PFSK-1 (cell line): ENCODE results near the gene FMO2.

ENCODE experiments used
- FOXP2 ChIP-seq: optimal IDR thresholded peaks from 2 replicates; pipeline ENCODE3; 2011; ENCODE audit warnings: borderline replicate concordance, control low read depth, inconsistent platforms; ENCODE audit not compliant: insufficient read depth; ENCODE audit errors: extremely low read length, extremely low read depth
- POLR2AphosphoS5 ChIP-seq: IDR thresholded peaks from 2 replicates; pipeline ENCODE4 v1.6.1; 2012; ENCODE audit warnings: low read depth, mild to moderate bottlenecking, control low read depth, low read length, moderate library complexity
- SIN3A ChIP-seq: IDR thresholded peaks from 2 replicates; pipeline ENCODE4 v1.6.1; 2012; ENCODE audit warnings: mild to moderate bottlenecking, low read length, moderate library complexity, borderline replicate concordance; ENCODE audit not compliant: insufficient read depth
- TAF1 ChIP-seq: IDR thresholded peaks from 2 replicates; pipeline ENCODE4 v1.6.1; 2012; ENCODE audit warnings: low read length, control low read depth, borderline replicate concordance; ENCODE audit not compliant: insufficient read depth
- TF ChIP-seq, protein P1 (sequence below), 2 experiments: IDR thresholded peaks; 2 replicates each; pipeline versions ENCODE4 v1.6.1 to v1.8.0; 2011 to 2012; ENCODE audit warnings: low read depth in 2 of 2, low read length in 2 of 2, control low read depth in 1 of 2, inconsistent platforms in 1 of 2, mild to moderate bottlenecking in 1 of 2, moderate library complexity in 1 of 2; ENCODE audit not compliant: insufficient read depth in 1 of 2

Gene FMO2

DNA sequence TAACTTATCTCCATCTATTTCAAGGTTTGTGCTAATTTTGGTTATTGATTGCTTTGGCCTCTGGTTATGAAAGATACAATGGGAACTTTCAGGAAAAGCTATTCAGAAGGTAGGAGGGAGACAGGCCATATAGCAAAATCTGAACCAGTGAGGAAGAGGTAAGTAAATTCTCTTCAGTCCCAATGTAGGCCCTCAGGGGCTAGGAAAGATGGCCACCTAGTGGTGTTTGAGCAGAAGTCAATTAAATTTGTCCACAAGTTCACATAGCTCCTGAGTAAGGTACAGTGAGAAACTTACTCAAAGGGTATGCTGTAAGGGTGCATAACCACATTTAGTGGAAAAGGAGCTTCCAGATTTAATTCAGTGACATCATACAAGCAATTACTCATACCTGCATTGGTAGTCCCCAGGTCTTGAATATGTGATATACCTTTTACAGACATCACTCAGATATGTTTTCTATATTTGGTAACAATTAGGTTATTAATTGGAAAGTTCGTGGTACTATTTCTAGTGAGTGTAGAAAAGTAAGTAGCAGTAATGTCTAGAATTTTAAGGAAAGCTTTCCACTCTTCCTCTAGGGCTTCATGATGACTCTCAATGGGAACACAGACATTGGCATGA is 41.8 kb downstream of the FMO2 start:
- TF ChIP-seq TAF1 (no peak), FOXP2 (no peak), POLR2AphosphoS5 (no peak), SIN3A (no peak)
- TF ChIP-seq, protein P1, sequence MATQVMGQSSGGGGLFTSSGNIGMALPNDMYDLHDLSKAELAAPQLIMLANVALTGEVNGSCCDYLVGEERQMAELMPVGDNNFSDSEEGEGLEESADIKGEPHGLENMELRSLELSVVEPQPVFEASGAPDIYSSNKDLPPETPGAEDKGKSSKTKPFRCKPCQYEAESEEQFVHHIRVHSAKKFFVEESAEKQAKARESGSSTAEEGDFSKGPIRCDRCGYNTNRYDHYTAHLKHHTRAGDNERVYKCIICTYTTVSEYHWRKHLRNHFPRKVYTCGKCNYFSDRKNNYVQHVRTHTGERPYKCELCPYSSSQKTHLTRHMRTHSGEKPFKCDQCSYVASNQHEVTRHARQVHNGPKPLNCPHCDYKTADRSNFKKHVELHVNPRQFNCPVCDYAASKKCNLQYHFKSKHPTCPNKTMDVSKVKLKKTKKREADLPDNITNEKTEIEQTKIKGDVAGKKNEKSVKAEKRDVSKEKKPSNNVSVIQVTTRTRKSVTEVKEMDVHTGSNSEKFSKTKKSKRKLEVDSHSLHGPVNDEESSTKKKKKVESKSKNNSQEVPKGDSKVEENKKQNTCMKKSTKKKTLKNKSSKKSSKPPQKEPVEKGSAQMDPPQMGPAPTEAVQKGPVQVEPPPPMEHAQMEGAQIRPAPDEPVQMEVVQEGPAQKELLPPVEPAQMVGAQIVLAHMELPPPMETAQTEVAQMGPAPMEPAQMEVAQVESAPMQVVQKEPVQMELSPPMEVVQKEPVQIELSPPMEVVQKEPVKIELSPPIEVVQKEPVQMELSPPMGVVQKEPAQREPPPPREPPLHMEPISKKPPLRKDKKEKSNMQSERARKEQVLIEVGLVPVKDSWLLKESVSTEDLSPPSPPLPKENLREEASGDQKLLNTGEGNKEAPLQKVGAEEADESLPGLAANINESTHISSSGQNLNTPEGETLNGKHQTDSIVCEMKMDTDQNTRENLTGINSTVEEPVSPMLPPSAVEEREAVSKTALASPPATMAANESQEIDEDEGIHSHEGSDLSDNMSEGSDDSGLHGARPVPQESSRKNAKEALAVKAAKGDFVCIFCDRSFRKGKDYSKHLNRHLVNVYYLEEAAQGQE (IDR thresholded peaks at IDR 0.05; ENCODE audit: insufficient read depth in 1 of 2, low read depth in 2 of 2, low read length in 2 of 2) = no peak

DNA sequence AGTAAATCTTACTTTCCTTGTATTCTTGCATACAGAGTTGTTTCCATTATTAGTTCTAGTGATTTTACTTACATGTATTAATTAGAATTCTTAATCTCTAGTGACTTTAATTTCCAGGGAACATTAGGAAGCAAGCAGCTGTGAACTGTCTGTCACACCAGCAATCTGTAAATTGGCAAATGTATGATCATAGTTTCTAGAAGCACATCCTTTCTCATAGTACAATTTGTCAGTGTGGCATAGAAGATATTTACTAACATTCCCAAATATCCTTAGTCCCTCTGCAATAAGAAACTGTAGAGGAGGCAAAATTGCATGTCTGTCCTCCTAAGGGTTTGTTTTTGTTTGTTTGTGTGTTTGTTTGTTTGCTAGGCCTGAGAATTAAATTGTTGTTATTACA is 46.2 kb downstream of the FMO2 start:
- no peak for TF ChIP-seq TAF1
- TF ChIP-seq POLR2AphosphoS5 = no peak
- TF ChIP-seq, protein P1 (IDR thresholded peaks at IDR 0.05; ENCODE audit: insufficient read depth in 1 of 2, low read depth in 2 of 2, low read length in 2 of 2) = no peak
- no peak for TF ChIP-seq FOXP2
- TF ChIP-seq SIN3A = no peak

DNA sequence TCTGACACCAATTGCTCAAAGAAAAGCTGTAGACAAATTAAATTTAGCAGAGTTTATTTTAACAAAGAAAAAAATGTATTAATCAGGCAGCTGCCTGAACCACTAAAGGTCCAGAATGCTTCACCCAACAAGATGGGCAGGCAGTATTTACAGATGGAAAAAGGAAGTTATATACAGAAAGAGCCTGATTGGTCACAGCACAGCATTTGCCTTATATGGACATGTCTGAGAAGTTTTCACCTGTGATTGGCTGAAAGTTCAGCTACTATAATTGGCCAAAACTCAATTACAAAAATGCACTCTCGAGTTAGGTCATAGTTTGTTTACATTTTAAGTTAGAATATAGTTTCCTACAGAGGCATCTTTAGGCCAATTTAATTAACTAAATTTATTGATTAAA is 48.1 kb downstream of the FMO2 start:
- no peak for TF ChIP-seq POLR2AphosphoS5
- no peak for TF ChIP-seq FOXP2
- TF ChIP-seq, protein P1 (IDR thresholded peaks at IDR 0.05; ENCODE audit: insufficient read depth in 1 of 2, low read depth in 2 of 2, low read length in 2 of 2) = no peak

DNA sequence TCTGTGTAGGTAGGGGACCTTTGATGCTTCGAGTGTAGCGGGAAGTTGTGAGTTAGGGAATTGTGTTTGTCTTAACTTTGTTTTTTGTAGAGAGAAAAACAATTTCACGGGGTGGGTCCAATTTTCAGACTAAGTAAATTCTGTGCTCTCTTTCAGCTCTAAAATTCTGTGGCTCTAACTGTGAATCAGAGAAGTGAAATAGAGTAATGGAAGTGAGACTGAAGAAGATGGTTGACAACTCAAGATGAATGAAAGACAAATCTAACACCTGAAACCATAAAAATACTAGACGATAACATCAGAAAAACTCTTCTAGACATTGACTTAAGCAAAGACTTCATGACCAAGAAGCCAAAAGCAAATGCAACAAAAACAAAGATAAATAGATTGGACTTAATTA is 58.8 kb downstream of the FMO2 start:
- no peak for TF ChIP-seq TAF1
- TF ChIP-seq, protein P1 (IDR thresholded peaks at IDR 0.05; ENCODE audit: insufficient read depth in 1 of 2, low read depth in 2 of 2, low read length in 2 of 2) = no peak
- TF ChIP-seq POLR2AphosphoS5 = no peak
- no peak for TF ChIP-seq SIN3A
- TF ChIP-seq FOXP2 = no peak

DNA sequence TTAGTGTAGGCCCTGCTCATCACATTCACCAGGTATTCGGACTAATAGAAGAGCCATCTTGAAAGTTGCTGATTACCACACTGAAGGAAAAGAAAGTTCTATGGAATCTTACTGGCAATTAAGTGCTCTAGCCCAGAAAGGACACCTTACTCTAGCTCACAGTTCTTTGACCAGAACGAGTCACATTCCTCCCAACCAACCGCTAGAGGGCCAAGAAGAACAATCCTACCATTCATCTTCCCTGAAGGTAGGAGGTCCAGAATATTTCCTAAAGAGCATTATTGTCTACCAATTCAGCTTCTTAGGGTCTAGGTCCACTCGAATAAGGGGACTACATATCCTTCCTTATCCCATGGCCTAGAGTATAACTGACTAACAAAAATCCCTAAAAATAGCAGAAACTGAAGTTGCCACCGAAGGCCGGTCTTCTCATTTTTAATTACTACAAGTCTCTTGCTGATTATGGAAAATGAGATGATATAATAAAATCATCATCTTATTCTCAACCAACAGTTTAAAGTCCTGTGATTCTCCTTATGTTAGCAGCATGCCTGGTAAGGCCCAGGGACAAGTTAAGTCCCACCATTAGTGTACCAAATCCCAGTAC is 60.5 kb downstream of the FMO2 start:
- TF ChIP-seq FOXP2 = no peak
- TF ChIP-seq POLR2AphosphoS5 = no peak
- no peak for TF ChIP-seq SIN3A
- TF ChIP-seq, protein P1 (IDR thresholded peaks at IDR 0.05; ENCODE audit: insufficient read depth in 1 of 2, low read depth in 2 of 2, low read length in 2 of 2) = no peak
- no peak for TF ChIP-seq TAF1
